Gastrocnemius medialis (tissue), 4 donors: Measurements from ENCODE around the gene COL4A5.

Source experiments
- POLR2A ChIP-seq, 2 donors: fragments of 450-650 bp; IDR thresholded peaks; one replicate each; pipeline ENCODE4 v1.6.1; 2017; ENCODE audit warnings: antibody characterized with exemption in 2 of 2, mild to moderate bottlenecking in 2 of 2, moderate library complexity in 2 of 2
- TF ChIP-seq, protein P1 (sequence below), 5 experiments: fragments of 450-650 bp in 3 of 5; fragments of 200-600 bp in 2 of 5; sonication (generic) in 2 of 5; IDR thresholded peaks in 4 of 5; conservative IDR thresholded peaks in 1 of 5; 1 replicate in 4 of 5; 2 replicates in 1 of 5; pipeline ENCODE4 v1.5.1; 2016 to 2019; ENCODE audit warnings: antibody characterized with exemption in 5 of 5, mild to moderate bottlenecking in 3 of 5, moderate library complexity in 3 of 5

DNA sequence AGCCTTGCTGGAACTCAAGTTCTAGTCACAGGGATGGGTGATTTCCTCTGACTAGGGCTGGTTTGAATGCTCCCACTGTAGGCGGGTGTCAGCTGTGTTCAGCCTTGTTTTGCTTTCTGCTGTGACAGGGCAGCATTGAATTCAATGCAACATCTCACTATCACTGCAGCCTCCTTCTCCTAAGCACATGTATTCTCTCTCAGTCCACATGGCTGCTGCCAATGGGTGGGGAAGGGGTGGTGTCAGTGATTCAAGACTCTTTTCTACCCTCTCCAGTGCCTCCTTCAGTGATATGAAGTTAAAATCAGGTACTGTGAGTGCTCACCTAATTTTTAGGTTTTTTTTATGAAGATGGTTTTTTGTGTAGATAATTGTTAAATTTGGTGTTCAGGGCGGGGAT lies 46.3 kb downstream of the COL4A5 start:
- TF ChIP-seq, protein P1, sequence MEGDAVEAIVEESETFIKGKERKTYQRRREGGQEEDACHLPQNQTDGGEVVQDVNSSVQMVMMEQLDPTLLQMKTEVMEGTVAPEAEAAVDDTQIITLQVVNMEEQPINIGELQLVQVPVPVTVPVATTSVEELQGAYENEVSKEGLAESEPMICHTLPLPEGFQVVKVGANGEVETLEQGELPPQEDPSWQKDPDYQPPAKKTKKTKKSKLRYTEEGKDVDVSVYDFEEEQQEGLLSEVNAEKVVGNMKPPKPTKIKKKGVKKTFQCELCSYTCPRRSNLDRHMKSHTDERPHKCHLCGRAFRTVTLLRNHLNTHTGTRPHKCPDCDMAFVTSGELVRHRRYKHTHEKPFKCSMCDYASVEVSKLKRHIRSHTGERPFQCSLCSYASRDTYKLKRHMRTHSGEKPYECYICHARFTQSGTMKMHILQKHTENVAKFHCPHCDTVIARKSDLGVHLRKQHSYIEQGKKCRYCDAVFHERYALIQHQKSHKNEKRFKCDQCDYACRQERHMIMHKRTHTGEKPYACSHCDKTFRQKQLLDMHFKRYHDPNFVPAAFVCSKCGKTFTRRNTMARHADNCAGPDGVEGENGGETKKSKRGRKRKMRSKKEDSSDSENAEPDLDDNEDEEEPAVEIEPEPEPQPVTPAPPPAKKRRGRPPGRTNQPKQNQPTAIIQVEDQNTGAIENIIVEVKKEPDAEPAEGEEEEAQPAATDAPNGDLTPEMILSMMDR (IDR thresholded peaks at IDR 0.05 in 4 of 5, conservative IDR thresholded peaks at IDR 0.05 in 1 of 5) = no peak
- no peak for TF ChIP-seq POLR2A (IDR thresholded peaks at IDR 0.05)
